ENCODE measurements around the gene DHX8. TPM values are rescaled to one million over a fixed set of nuclear protein-coding genes. Genes with fewer than 3 reads are reported as not detected.
A peak's percentile ranks its signal among the peaks of the same experiment; 100 is the strongest.

The DHX8 gene
- total and polyA plus RNA-seq, 2 of the 4 experiments (the other 2 are of a cell fraction), result 21.8 to 50.0 TPM

- H4K20me1 ChIP-seq (ENCODE audit: insufficient read depth, low read length), result no peaks in the 10 kb centered on the region
- no peak for TF ChIP-seq MXI1 (IDR thresholded peaks at IDR 0.05; ENCODE audit: borderline replicate concordance, low read depth, low read length)
- TF ChIP-seq CTCF (conservative IDR thresholded peaks at IDR 0.05; ENCODE audit: low read depth, low read length), result no peak
- no peak for TF ChIP-seq FOS (IDR thresholded peaks at IDR 0.05; ENCODE audit: low read depth, low read length)
- TF ChIP-seq MAFK (IDR thresholded peaks at IDR 0.05; ENCODE audit: low read depth, low read length), result no peak
- TF ChIP-seq SMC3 (IDR thresholded peaks at IDR 0.05; ENCODE audit: low read depth, low read length), result no peak
- no peak for TF ChIP-seq NFE2L2 (IDR thresholded peaks at IDR 0.05; ENCODE audit: low read depth, low read length)
- no peak for TF ChIP-seq CEBPB (IDR thresholded peaks at IDR 0.05; ENCODE audit: low read depth, low read length)
- TF ChIP-seq, protein P1, sequence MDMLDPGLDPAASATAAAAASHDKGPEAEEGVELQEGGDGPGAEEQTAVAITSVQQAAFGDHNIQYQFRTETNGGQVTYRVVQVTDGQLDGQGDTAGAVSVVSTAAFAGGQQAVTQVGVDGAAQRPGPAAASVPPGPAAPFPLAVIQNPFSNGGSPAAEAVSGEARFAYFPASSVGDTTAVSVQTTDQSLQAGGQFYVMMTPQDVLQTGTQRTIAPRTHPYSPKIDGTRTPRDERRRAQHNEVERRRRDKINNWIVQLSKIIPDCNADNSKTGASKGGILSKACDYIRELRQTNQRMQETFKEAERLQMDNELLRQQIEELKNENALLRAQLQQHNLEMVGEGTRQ (IDR thresholded peaks at IDR 0.05; ENCODE audit: low read depth, low read length), result no peak
- in situ Hi-C loops (cut with MboI; ENCODE audit: low sequenced_read_pairs), result no loop called here
- no peak overlapping the region for H3K4me2 ChIP-seq (ENCODE audit: low read depth, low read length)
- H4K5ac ChIP-seq (ENCODE audit: low read depth, low read length), result no peak overlapping the region
- H2BK20ac ChIP-seq (ENCODE audit: low read depth, low read length), result no peak overlapping the region
- no peak overlapping the region for H2AFZ ChIP-seq (replicated peaks; ENCODE audit: low read length, poor library complexity)
- no peak overlapping the region for H4K91ac ChIP-seq (ENCODE audit: insufficient read depth, low read depth, low read length)
- H3K9me1 ChIP-seq (ENCODE audit: insufficient read depth, low read length), result 0 out of 2 replicates have a peak, but pooled peaks cover 2% of the 10 kb centered on the region
- H3K56ac ChIP-seq (ENCODE audit: extremely low read depth, insufficient read depth, low read length), result no peak overlapping the region
- H2BK5ac ChIP-seq (ENCODE audit: low read depth, low read length, poor library complexity, severe bottlenecking), result no peak overlapping the region
- intact Hi-C loops (cut with micrococcal nuclease), result no loop called here
- H3K27me3 ChIP-seq (ENCODE audit: control insufficient read depth, insufficient read depth, low read length), result no peaks in the 10 kb centered on the region
- no peak overlapping the region for H3K4me3 ChIP-seq (ENCODE audit: insufficient read depth, low read depth, low read length)
- no peak overlapping the region for H4K8ac ChIP-seq (ENCODE audit: low read depth in 2 of 2, low read length in 2 of 2)
- H2AK5ac ChIP-seq (ENCODE audit: low read depth, low read length), result no peak overlapping the region
- no TSS peak for BruUV-seq (replicated peaks)
- CTCF ChIA-PET, result no interaction called here
- H3K36me3 ChIP-seq (ENCODE audit: control insufficient read depth, insufficient read depth, low read length), result no peaks in the 10 kb centered on the region
- H3K18ac ChIP-seq (ENCODE audit: low read depth, low read length), result no peak overlapping the region
- H3K14ac ChIP-seq (replicated peaks; ENCODE audit: low read depth, low read length), result no peak overlapping the region
- no CpG with 5 or more reads among the region's 1 CpG for WGBS, 2 experiments (ENCODE audit: extremely low coverage in 2 of 2, insufficient read length in 1 of 2)
- H3K4me1 ChIP-seq (ENCODE audit: control insufficient read depth, insufficient read depth, low read length), result peaks cover 3% of the 10 kb centered on the region
- DNase-seq (peak; percentile 44), ATAC-seq (ENCODE audit: low read depth) (peak; percentile 27; the same call in 1 of the 2 replicates)
- H2AK9ac ChIP-seq (replicated peaks; ENCODE audit: low read depth, low read length, poor library complexity), result no peak overlapping the region
- no peaks in the 10 kb centered on the region for H3K9me3 ChIP-seq (ENCODE audit: control insufficient read depth, insufficient read depth, low read length)
- H3K79me1 ChIP-seq (ENCODE audit: low read depth in 1 of 2, low read length in 2 of 2), result no peaks in the 10 kb centered on the region
- H3K4ac ChIP-seq (ENCODE audit: low read depth, low read length), result no peak overlapping the region
- no peak overlapping the region for H3K9ac ChIP-seq (ENCODE audit: low read depth, low read length)
- dilution Hi-C loops (cut with HindIII; ENCODE audit: low sequenced_read_pairs, unreplicated experiment), result no loop called here
- H2BK15ac ChIP-seq (ENCODE audit: low read depth, low read length), result no peak overlapping the region
- H2BK120ac ChIP-seq (ENCODE audit: low read depth, low read length), result no peak overlapping the region
- POLR2A ChIA-PET (ENCODE audit: unreplicated experiment), result interaction anchor here (0.6 kb wide), 1 partner anchor 31 kb away, joined by 3 read pairs; no protein-coding TSS in a partner anchor
- no peak overlapping the region for H3K27ac ChIP-seq (ENCODE audit: insufficient read depth, low read length)
- H3K23ac ChIP-seq (ENCODE audit: low read depth, low read length), result no peak overlapping the region
Measured at GRCh38 chr17:43439041-43439440, 44.7 kb upstream of the DHX8 start.
